SKM-1 treated with dmso at 0.1 percent for 144 hours (cell line): ENCODE measurements around the gene DOP1A.
"Not testable (repeated sequence)": the region's sequence is repeated elsewhere in the genome, so short reads cannot be mapped to it uniquely, and the experiment has no call there.

Experiments
- DNase-seq: peaks from one replicate; lab custom pipeline; 2025; ENCODE audit not compliant: unreplicated experiment; lab: John Stamatoyannopoulos, UW

DOP1A gene

DNA sequence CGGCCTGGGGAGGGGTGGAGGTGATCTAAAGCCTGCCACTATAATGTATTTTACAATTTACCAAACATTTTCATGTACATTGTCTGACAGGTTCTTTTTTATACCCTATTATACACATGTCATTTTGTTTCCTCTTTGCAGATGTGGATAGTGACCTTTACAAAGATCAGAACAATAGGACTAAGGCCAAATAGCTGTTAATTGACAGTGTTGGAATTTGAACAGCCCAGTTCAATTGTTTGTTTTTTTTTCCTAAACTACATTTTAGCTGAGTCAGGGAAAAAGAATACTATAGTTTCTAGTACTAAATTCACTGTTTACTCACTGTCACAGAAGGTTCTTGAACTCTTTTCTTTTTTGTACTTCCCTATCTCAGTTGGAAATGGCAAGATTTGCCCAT lies 85.4 kb downstream of the DOP1A start:
- DNase-seq, result no peak

DNA sequence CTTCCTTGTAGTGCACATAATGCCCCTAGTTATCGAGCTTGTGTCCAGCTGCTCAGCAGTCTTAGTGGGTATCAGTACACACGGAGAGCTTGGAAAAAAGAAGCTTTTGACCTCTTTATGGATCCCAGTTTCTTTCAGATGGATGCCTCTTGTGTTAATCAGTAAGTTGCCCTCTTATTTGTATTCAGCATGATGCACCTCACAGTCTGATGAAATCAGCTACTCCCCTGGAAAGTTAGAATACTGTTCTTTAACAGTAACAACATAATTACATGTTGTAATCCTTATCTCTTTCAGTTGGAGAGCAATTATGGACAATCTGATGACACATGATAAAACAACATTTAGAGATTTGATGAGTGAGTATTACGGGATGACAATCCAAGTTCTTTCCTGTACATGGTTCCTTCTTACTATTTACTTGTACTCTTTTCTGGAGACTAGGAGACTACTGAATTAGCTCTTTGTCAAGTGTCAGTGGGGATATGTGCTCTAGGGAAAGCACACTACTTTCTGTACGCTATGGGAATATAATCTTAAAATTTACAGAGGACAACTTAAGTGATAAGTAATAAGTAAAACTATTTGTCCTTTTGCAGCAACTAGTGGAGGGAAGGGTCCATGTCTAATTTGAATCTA lies 86.5 kb downstream of the DOP1A start:
- DNase-seq, result no peak

- DNase-seq, result no peak
Measured at GRCh38 chr6:83155794-83156193, 88.3 kb downstream of the DOP1A start.

GRCh38 chr6:83160167-83160566 lies 92.7 kb downstream of the DOP1A start:
- no peak for DNase-seq

GRCh38 chr6:83167726-83168278 lies 100.3 kb downstream of the DOP1A start:
- DNase-seq, result no peak

DNA sequence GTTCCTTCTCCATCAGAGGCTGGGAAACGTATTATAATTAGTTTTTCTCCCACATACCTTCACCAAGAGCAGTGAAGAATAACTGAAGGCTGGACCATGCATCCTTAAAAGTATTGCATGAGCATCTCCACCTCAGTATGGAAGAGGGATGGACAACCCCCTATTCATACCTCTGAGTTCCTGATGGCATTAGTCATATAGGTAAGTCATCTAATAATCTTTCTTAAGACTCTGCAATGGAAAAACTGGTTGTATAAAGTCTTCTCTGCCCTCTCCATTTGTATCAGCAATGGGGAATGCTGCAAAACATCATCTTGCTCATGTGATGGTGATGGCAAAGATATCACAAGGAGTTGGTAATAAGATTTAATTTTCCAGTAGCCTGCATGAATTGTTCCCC lies 101.1 kb downstream of the DOP1A start:
- no peak for DNase-seq

GRCh38 chr6:83169106-83169505 lies 101.6 kb downstream of the DOP1A start:
- DNase-seq, result no peak

GRCh38 chr6:83169511-83169910 lies 102.0 kb downstream of the DOP1A start:
- DNase-seq, result no peak

DNA sequence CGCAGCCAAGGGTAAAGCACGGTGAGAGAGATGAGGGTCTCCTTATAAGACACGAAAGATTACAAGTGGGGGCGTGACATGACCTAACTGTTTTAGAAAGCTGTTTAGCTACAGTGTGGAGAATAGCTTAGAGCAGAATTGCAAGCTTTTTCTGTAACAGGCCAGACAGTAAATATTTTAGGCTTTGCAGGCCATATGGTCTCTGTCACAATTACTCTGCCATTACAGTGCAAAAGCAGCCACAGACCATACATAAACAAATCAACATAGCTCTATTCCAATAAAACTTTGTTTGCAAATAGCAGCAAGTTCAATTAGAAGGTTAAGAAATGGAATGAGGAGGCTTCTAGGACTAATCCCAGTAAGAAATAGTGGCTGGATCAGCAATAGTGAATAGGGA lies 108.8 kb downstream of the DOP1A start:
- no peak for DNase-seq

DNA sequence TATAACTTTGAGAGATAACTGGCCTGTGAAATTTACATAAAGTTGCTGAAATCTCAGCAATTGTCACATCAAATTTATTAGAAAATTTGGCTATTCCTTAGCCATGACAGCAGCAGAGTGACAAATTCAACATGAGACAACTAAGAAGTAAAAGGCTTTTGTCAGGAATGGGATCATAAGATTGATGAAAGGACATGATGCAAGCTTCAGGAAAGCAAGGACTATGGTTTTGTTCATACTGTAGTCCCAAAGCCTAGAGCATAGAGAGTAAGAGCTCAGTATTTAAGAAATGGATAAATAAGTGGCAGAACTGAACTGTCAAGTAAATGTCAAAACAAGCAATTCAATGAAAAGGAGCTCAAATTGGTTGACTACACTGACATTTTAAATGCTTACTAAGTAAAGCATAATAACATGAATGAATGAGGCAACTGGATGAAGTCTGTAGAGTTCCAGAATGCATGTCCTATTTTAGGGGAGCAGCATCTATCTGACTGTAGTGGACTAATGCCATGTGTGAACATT lies 113.0 kb downstream of the DOP1A start:
- no peak for DNase-seq

- DNase-seq, result no peak
Measured at GRCh38 chr6:83182114-83182513, 114.6 kb downstream of the DOP1A start.

DNA sequence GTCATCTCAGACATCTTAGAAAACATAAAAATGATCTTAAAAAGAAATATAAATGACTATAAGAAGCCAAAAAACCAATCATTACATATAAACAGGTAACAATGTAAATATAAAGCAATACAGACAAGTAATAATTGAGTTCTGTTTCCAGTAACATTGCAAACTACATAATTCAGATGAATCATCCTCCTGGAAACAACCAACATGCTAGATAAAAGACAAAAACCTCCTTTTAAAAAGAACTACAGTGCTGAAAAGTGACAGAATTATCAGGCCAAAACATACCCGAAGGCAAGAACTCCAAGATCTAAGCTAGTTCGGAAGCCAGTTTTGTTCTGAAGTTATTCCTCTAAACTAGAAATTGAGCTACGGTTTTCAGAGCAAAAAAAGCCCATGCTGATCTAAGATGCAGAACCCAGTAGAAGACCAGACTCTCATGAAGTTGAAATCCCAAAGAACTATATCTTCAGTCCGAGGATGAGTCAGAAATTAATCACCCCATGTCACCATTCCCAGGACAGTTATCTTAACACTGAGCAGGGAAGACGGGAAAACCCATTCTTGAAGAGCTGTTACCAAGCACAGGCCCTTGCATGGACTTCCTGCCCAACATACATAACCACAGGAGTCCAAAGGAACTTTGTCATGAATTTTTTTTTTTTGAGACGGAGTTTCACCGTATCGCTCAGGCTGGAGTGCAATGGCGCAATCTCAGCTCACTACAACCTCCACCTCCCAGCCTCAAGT lies 115.8 kb downstream of the DOP1A start:
- DNase-seq, result no peak

DNA sequence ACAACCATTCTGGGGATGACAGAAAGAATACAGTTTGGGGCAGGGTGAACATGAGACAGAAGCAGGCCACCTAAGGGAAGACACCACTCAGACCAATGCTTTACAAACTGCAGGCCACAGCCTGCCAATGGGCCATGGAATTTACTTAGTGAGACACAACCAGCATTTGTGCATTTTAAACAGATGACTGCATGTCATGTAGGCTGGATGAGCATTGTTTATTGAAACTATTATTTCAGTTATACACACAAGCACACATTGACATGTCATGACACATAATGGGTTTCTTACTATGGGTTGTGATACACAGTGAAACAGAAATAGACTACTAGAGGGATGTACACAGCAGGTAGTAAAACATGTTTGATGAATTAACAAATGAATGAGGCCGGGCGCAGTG lies 117.6 kb downstream of the DOP1A start:
- DNase-seq, result no peak

DNA sequence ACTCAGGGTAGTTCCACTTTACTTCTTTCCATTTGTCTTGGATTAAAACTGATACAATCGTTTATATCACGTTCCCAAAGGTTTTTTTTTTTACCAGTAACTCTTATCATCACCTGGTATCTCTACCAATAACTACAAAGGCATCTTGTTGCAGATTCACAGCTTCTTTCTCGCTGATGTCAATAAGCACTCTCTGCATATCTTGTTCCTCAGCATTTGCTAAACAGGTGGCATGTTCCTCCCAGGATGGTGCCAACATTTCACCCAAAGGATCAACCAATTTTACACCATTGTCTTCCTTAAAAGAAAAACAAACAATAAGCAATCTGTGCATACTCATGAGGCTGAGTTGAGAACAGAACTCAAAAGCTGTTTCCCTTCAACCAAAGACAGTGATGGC lies 121.0 kb downstream of the DOP1A start:
- no peak for DNase-seq

DNA sequence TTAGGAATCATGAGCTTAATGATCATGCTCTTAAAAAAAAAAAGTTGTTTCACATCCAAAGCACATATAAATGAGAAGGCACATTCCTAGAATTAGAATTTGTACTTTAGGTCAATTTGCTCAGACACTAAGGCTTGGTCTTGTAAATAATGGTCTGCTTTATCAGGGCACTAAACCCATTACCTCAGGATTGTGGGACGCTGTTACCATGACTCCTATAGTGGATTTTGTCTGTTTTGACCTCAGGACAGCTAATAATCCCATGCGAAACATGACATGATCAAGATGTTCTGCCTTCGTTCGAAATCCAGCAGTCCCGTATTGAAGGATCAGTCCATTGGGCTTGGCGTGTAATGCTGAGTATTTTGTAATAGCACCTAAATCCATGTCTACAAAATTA lies 123.2 kb downstream of the DOP1A start:
- DNase-seq, result no peak

DNA sequence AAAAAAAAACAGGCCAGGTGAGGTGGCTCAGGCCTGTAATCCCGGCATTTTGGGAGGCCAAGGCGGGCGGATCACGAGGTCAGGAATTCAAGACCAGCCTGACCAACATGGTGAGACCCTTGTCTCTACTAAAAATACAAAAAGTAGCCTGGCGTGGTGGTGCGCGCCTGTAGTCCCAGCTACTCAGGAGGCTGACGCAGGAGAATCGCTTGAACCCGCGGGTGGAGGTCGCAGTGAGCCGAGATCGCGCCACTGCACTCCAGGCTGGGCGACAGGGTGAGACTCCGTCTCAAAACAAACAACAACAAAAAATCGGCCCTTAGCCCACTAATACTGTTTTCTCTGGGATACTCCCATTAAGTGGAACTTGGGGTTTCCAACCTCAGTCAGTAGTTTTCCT lies 124.5 kb downstream of the DOP1A start:
- DNase-seq, result not testable (repeated sequence)

GRCh38 chr6:83192456-83192855 lies 125.0 kb downstream of the DOP1A start:
- no peak for DNase-seq

DNA sequence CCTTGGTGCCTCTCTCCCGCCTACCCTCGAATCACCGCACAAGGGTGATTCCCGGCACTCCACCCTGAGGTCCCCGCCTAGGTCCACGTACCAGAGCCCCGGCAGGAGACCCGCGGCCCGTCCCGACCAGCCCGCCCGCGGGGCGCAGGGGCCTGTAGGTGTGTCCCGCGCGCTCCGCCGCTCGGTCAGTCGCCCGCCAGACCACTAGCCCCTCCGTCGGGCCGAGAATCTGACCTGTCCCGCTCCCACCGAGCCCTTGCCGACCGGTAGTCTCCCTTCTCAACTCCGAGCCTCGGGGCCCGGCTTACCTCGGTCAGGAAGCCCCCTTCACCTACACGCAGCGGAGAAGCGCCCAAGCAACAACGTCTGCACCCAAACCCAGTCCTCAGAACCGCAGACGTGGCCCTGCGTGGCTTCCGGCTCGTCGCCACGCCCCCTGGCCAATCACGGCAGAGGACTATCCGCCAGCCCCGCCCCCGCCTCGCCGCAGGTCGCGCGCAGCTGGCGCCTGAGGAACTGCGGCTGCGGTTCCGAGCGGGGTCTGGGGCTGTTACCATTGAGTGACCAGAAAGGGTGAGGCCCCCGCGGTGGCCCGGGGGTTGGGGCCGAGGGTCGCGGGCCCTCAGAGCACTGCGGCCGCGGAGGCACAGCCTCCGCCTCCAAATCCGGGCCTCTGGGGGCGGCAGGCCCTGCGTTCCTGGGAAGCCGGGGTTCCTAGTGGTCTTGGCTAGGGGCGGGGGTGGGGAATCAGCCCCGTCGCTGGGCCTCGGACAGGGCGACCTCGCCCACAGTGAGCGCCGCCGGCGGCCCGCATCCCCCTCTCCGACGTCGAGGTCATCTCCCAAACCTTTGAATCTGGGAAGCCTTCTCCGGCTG lies 125.6 kb downstream of the DOP1A start, which contains the start of the genes PGM3 and RWDD2A:
PGM3 (minus strand) TSS at position 395 of the 876 bp plus-strand sequence. CDS start 2,253 bp downstream, outside the sequence.
RWDD2A (plus strand) TSS at position 487 of the 876 bp plus-strand sequence. CDS start 1,095 bp downstream, outside the sequence.
- peak; percentile 83 for DNase-seq

DNA sequence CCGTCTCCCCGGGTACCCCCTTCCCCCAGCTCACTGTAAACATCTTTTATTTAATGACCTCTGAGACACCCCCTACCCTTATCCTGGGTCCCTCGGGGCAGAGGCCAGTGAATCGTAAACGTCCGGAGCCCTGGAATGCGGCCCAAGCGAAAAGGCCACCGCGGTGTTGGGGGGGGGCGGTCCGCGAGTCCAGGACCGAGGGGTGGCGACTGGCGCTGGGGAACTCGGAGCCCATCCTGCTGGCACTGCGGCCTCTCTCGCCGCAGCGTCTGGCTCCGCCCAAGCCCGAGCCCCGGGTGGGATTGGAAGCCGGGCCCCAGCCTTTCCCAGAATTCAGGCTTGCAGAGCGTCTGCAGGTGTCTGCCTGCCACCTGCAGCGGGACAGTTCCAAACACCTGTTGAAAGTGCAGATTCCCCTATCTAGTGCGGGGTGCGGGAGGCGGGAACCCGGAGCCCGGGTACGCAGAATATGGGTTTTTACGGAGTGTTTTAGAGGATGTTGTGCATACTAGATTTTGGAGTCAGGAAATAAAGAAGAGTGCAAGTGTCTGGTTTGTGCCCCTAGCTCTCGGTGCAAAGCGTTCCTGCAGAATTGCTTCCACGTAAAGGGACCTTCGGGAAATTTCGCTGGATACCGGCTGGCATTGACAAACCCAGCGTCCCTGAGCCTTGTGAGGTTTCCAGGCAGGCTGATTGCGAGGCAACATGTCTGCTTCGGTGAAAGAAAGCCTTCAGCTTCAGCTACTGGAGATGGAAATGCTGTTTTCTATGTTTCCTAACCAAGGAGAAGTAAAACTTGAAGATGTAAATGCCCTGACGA lies 126.5 kb downstream of the DOP1A start:
- DNase-seq, result peak; percentile 5

DNA sequence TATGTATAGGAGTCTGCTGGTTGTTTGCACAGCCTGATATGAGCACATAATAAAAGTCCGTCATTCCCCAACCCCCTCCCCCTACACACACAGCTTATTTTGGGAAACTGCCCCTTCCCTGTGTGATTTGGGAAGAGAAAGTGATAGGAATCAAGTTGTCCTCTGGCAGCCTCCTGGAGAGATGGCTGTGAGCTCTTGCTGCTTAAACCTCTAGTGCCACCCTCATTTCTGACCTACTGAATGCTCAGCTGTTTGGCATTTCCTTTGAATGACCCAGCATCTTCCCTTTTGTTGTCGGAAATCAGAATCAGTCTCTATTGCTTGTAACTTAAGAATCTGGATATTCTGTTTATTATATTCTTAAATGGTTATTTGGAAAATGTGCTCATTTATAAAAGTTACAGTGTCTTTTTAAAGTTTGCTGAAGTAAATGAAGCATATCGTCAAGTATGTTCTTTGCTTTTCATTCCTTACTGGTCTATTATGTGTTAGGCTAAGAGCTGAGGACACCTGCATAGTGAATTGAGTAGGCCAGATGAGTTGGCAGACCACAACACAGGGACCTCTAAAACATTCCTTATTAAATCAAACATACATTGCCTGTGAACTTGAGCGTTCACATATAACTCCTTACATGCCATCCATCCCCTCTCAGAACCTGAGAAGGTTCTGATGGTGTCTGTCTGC lies 131.2 kb downstream of the DOP1A start:
- DNase-seq, result no peak
